Mesangial cell (primary cell): ENCODE measurements around the gene GABRD. TPM values are rescaled to one million over a fixed set of nuclear protein-coding genes. Genes with fewer than 3 reads are reported as not detected.

Experiments used
- total RNA-seq: library from RNA; depleted of rRNA; stranded (reverse); fragments of >200 nt; gene quantifications from 2 replicates; pipeline ENCODE4 v1.2.3, GENCODE V29; 2015

GABRD gene, protein sequence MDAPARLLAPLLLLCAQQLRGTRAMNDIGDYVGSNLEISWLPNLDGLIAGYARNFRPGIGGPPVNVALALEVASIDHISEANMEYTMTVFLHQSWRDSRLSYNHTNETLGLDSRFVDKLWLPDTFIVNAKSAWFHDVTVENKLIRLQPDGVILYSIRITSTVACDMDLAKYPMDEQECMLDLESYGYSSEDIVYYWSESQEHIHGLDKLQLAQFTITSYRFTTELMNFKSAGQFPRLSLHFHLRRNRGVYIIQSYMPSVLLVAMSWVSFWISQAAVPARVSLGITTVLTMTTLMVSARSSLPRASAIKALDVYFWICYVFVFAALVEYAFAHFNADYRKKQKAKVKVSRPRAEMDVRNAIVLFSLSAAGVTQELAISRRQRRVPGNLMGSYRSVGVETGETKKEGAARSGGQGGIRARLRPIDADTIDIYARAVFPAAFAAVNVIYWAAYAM
- not detected in 2 replicates for total RNA-seq

DNA sequence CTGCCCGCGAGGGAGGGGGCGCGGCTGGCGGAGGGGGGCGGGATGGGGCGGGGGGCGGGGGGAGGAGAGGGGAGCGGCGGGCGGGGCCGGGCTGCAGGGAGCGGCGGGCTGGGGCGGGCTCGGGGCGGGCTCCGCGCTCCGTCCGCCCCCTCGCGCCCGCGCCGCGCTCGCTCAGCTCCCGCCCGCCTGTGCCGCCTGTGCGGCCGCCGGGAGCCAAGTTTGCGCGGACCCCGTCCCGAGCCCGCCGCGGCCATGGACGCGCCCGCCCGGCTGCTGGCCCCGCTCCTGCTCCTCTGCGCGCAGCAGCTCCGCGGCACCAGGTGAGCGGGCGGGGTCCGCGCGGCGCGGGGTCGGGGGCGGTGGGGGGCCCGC lies at the start of gene GABRD:
TSS of gene GABRD (plus strand) at position 174 of the 372 bp plus-strand sequence. CDS start at position 253, 79 bp downstream.

DNA sequence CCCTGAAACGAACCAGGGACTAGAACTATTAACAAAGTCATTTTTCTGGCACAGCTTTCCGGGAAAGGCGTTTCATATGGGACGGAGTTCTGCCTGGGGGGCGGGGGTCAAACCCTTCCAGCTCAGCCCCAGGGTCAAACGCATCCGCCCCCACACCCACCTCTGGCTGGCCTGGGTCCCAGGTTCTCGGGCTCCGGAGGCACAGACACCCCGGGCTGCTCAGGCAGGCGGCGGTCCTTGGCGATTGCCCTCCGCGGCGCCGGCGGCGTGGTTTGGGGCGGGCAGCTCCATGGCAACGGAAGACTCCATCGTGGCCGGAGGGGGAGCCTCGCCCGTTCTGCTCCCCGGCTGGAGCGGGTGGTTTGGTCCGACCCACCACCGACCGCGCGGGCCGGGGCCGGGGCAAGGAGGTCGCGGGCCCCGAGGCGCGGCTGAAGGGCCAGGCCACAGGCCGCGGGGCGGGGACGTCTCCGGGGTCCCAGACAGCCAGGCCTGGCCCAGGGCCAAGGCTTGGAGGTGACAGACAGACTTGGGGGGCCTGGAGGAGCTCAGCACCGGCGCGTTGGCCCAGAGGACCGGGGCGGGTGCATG lies 15.5 kb upstream of the GABRD start, which contains the start of gene CFAP74:
TSS of gene CFAP74 (minus strand) at position 246 of the 591 bp plus-strand sequence. CDS start 12,830 bp downstream, outside the sequence.

DNA sequence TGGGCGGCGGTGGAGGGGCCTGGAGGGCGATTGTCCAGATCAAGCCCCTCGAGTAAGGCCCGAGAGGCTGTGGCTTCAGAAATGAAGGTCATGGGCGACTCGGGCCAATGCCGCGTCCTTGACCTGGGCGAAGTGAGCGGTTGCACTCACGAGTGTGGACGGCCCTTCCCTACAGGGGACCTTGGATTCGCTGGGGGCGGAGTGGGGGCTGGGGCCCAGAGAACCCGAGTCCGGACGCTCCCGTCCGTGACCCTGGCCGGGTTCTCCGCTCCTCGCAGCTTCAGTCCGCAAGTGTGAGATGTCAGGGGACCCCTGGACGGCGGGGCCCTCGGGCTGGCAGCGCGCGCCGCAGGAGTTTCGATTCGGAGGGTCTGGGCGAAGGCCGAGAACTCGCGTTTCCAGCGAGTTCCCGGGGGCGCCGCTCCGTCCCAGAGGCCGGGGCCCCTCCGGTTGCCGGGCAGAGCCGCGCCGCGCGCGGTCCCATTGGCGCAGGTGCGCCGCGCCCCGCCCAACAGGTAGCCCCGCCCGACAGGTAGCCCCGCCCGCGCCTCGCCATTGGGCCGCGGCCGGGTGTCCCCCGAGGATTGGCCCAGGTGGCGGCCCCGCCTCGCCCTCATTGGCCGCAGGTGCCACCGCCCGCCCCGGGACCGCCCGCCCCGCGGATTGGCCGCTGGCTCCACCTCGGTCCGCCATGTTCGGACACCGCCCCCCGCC lies 30.7 kb downstream of the GABRD start, which contains the start of gene PRKCZ:
TSS of gene PRKCZ (plus strand) at position 694 of the 714 bp plus-strand sequence. CDS start 220 bp downstream, outside the sequence.

Other genes with a start within 250 kb of the GABRD start
- gene NADK, start 240.9 kb upstream of the GABRD start, total RNA-seq = 54.8 and 57.6 TPM in 2 replicates
- gene GNB1, start 128.3 kb upstream of the GABRD start, total RNA-seq = 169 and 212 TPM in 2 replicates
- gene CALML6, start 104.1 kb upstream of the GABRD start, total RNA-seq = 0.63 TPM in 1 of 2 replicates, not detected in the other
- gene TMEM52, start 100.1 kb upstream of the GABRD start, total RNA-seq = 1.1 and 3.1 TPM in 2 replicates
- under 0.01 TPM in 1 of 2 replicates, not detected in the other for gene CFAP74, start 15.6 kb upstream of the GABRD start, total RNA-seq
- 18.7 and 36.4 TPM in 2 replicates for gene PRKCZ, start 31.1 kb downstream of the GABRD start, total RNA-seq
- gene FAAP20, start 175.4 kb downstream of the GABRD start, total RNA-seq = 53.6 and 76.1 TPM in 2 replicates
- 36.0 and 46.5 TPM in 2 replicates for gene SKI, start 209.0 kb downstream of the GABRD start, total RNA-seq